ENCODE data around the gene TRAF2.
A peak's percentile ranks its signal among the peaks of the same experiment; 100 is the strongest.

TRAF2 gene

GRCh38 chr9:136946228-136947027 is 60.1 kb downstream of the TRAF2 start:
- H3K9me3 ChIP-seq (ENCODE audit: insufficient read depth, low read depth, low read length): no peaks in the 10 kb centered on the region
- H3K27me3 ChIP-seq (ENCODE audit: insufficient read depth, low read length): no peaks in the 10 kb centered on the region
- peaks cover 5% of the 10 kb centered on the region; the same call in 1 of the 2 replicates for H3K4me1 ChIP-seq (ENCODE audit: insufficient read depth, low read length)
- peaks cover 6% of the 10 kb centered on the region for H3K36me3 ChIP-seq (ENCODE audit: insufficient read depth, low read depth, low read length)
- no peak overlapping the region for H3K9ac ChIP-seq (ENCODE audit: low read depth, low read length)
- H3K4me3 ChIP-seq (ENCODE audit: low read length): no peak overlapping the region
- H3K27ac ChIP-seq (ENCODE audit: low read length): no peak overlapping the region

GRCh38 chr9:136947028-136947891 is 60.9 kb downstream of the TRAF2 start:
- no peaks in the 10 kb centered on the region for H3K27me3 ChIP-seq (ENCODE audit: insufficient read depth, low read length)
- no peak overlapping the region for H3K4me3 ChIP-seq (ENCODE audit: low read length)
- peaks cover 5% of the 10 kb centered on the region; the same call in 1 of the 2 replicates for H3K4me1 ChIP-seq (ENCODE audit: insufficient read depth, low read length)
- H3K27ac ChIP-seq (ENCODE audit: low read length): no peak overlapping the region
- no peaks in the 10 kb centered on the region for H3K9me3 ChIP-seq (ENCODE audit: insufficient read depth, low read depth, low read length)
- H3K9ac ChIP-seq (ENCODE audit: low read depth, low read length): no peak overlapping the region
- no peaks in the 10 kb centered on the region; the same call in 1 of the 2 replicates for H3K36me3 ChIP-seq (ENCODE audit: insufficient read depth, low read depth, low read length)

- H3K27me3 ChIP-seq (ENCODE audit: insufficient read depth, low read length): no peaks in the 10 kb centered on the region
- H3K27ac ChIP-seq (ENCODE audit: low read length): no peak overlapping the region
- H3K4me3 ChIP-seq (ENCODE audit: low read length): no peak overlapping the region
- peaks cover 5% of the 10 kb centered on the region; the same call in 1 of the 2 replicates for H3K4me1 ChIP-seq (ENCODE audit: insufficient read depth, low read length)
- H3K36me3 ChIP-seq (ENCODE audit: insufficient read depth, low read depth, low read length): no peaks in the 10 kb centered on the region
- no peaks in the 10 kb centered on the region for H3K9me3 ChIP-seq (ENCODE audit: insufficient read depth, low read depth, low read length)
- H3K9ac ChIP-seq (ENCODE audit: low read depth, low read length): no peak overlapping the region
These were observed 61.7 kb downstream of the TRAF2 start for GRCh38 chr9:136947955-136948510.

GRCh38 chr9:136949239-136949816 is 63.0 kb downstream of the TRAF2 start:
- Histone ChIP-seq H3K36me3 (ENCODE audit: insufficient read depth, low read depth, low read length) (no peaks in the 10 kb centered on the region), H3K9ac (ENCODE audit: low read depth, low read length) (peak overlapping the region; percentile 74; the same call in 1 of the 2 replicates), H3K9me3 (ENCODE audit: insufficient read depth, low read depth, low read length) (no peaks in the 10 kb centered on the region), H3K4me1 (ENCODE audit: insufficient read depth, low read length) (peaks cover 5% of the 10 kb centered on the region; the same call in 1 of the 2 replicates), H3K27me3 (ENCODE audit: insufficient read depth, low read length) (no peaks in the 10 kb centered on the region), H3K27ac (ENCODE audit: low read length) (no peak overlapping the region), H3K4me3 (ENCODE audit: low read length) (peak overlapping the region; percentile 58; the same call in 1 of the 2 replicates)

GRCh38 chr9:136949817-136950655 is 63.7 kb downstream of the TRAF2 start:
- peak overlapping the region; percentile 79 for H3K27ac ChIP-seq (ENCODE audit: low read length)
- no peaks in the 10 kb centered on the region for H3K27me3 ChIP-seq (ENCODE audit: insufficient read depth, low read length)
- H3K4me1 ChIP-seq (ENCODE audit: insufficient read depth, low read length): peaks cover 5% of the 10 kb centered on the region; the same call in 1 of the 2 replicates
- peak overlapping the region; percentile 58 for H3K4me3 ChIP-seq (ENCODE audit: low read length)
- H3K36me3 ChIP-seq (ENCODE audit: insufficient read depth, low read depth, low read length): no peaks in the 10 kb centered on the region
- no peaks in the 10 kb centered on the region for H3K9me3 ChIP-seq (ENCODE audit: insufficient read depth, low read depth, low read length)
- peak overlapping the region; percentile 74; the same call in 1 of the 2 replicates for H3K9ac ChIP-seq (ENCODE audit: low read depth, low read length)

- no peaks in the 10 kb centered on the region for H3K27me3 ChIP-seq (ENCODE audit: insufficient read depth, low read length)
- H3K9ac ChIP-seq (ENCODE audit: low read depth, low read length): peak overlapping the region; percentile 74; the same call in 1 of the 2 replicates
- H3K4me1 ChIP-seq (ENCODE audit: insufficient read depth, low read length): peaks cover 5% of the 10 kb centered on the region; the same call in 1 of the 2 replicates
- peak overlapping the region; percentile 79 for H3K27ac ChIP-seq (ENCODE audit: low read length)
- peak overlapping the region; percentile 58 for H3K4me3 ChIP-seq (ENCODE audit: low read length)
- H3K9me3 ChIP-seq (ENCODE audit: insufficient read depth, low read depth, low read length): no peaks in the 10 kb centered on the region
- H3K36me3 ChIP-seq (ENCODE audit: insufficient read depth, low read depth, low read length): no peaks in the 10 kb centered on the region
These were observed 64.5 kb downstream of the TRAF2 start for GRCh38 chr9:136950656-136951276.

GRCh38 chr9:136951541-136952320 is 65.4 kb downstream of the TRAF2 start, which contains the start of gene LCN12:
Gene LCN12 (plus strand): TSS chr9:136952273. CDS start chr9:136952328, 55 bp downstream.
- no peak within 1 kb of the TSS for H3K27ac ChIP-seq (ENCODE audit: low read length)
- H3K4me1 ChIP-seq (ENCODE audit: insufficient read depth, low read length): peaks cover 5% of the 10 kb centered on the region; the same call in 1 of the 2 replicates
- no peak within 1 kb of the TSS for H3K4me3 ChIP-seq (ENCODE audit: low read length)
- no peaks in the 10 kb centered on the region for H3K36me3 ChIP-seq (ENCODE audit: insufficient read depth, low read depth, low read length)
- H3K27me3 ChIP-seq (ENCODE audit: insufficient read depth, low read length): no peaks in the 10 kb centered on the region
- H3K9me3 ChIP-seq (ENCODE audit: insufficient read depth, low read depth, low read length): no peaks in the 10 kb centered on the region
- no peak within 1 kb of the TSS for H3K9ac ChIP-seq (ENCODE audit: low read depth, low read length)

- no peaks in the 10 kb centered on the region for H3K36me3 ChIP-seq (ENCODE audit: insufficient read depth, low read depth, low read length)
- H3K4me3 ChIP-seq (ENCODE audit: low read length): no peak overlapping the region
- no peaks in the 10 kb centered on the region for H3K27me3 ChIP-seq (ENCODE audit: insufficient read depth, low read length)
- H3K9me3 ChIP-seq (ENCODE audit: insufficient read depth, low read depth, low read length): no peaks in the 10 kb centered on the region
- no peak overlapping the region for H3K9ac ChIP-seq (ENCODE audit: low read depth, low read length)
- peaks cover 5% of the 10 kb centered on the region; the same call in 1 of the 2 replicates for H3K4me1 ChIP-seq (ENCODE audit: insufficient read depth, low read length)
- no peak overlapping the region for H3K27ac ChIP-seq (ENCODE audit: low read length)
These were observed 66.1 kb downstream of the TRAF2 start for GRCh38 chr9:136952321-136952850.

GRCh38 chr9:136952876-136953770 is 66.8 kb downstream of the TRAF2 start:
- H3K4me3 ChIP-seq (ENCODE audit: low read length): no peak overlapping the region
- no peaks in the 10 kb centered on the region for H3K36me3 ChIP-seq (ENCODE audit: insufficient read depth, low read depth, low read length)
- H3K4me1 ChIP-seq (ENCODE audit: insufficient read depth, low read length): peaks cover 5% of the 10 kb centered on the region; the same call in 1 of the 2 replicates
- H3K9ac ChIP-seq (ENCODE audit: low read depth, low read length): no peak overlapping the region
- no peaks in the 10 kb centered on the region for H3K27me3 ChIP-seq (ENCODE audit: insufficient read depth, low read length)
- H3K9me3 ChIP-seq (ENCODE audit: insufficient read depth, low read depth, low read length): no peaks in the 10 kb centered on the region
- no peak overlapping the region for H3K27ac ChIP-seq (ENCODE audit: low read length)

Measured in iPS-20b (cell line).